ENCODE measurements around the gene PTPRN2. TPM values are rescaled to one million over a fixed set of nuclear protein-coding genes. Genes with fewer than 3 reads are reported as not detected.

Gene PTPRN2
- total and polyA plus RNA-seq, 7 donors = 0.47 to 0.82 (median 0.51) TPM

DNA sequence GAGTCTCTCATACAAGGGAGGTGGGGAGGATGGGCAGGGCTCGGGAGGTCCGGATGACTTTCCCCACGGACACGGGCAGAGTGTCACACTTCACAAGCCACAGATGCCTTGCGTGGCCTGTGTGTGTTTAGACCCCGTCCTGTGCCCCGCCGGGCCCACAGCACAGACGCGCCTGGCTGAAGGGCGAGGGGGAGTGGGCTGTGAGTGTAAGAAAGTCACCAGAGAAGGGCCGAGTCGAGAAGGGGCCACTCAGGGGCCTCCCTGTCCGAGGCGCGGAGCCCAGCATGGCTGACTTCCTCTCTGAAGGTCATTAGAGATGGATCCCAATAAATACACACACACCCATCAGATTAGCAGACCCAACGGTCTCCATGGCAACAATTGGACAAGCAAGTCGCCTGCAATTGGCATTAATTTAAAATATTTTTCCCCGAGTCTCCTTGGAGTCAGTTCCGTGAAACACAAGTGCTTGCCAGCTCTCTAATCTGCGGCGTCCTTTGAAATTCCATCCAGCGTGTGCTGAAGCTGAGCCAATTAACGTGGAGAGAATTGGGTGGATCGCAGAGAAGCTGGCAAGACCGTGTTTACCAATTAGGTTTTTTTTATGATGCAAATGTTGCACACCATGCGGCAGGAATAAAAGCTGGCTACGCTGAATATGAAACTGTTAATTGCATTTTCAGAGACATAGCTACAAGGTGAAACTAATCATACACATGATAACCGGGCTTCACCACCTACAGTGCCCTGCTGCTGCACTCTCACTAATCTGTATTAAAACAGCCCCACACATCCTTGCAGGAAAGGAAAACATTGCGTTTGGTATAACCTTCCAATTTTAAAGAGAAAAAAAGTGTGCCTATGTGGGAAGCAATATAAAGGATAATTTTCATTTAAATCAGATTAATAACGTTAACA is 571.2 kb downstream of the PTPRN2 start:
- H3K27me3 ChIP-seq (ENCODE audit: insufficient read depth in 3 of 3, low read length in 2 of 3) = peaks cover 0 to 26% (median 2%) of the 10 kb centered on the region in 3 donors
- no peaks in the 10 kb centered on the region for H3K36me3 ChIP-seq (ENCODE audit: insufficient read depth in 1 of 2, low read depth in 1 of 2)
- intact Hi-C loops (cut with DNase I) = no loop called here
- 7 to 12% (median 11%) methylated on average over 31 of the region's 31 CpGs for WGBS, 3 donors
- TF ChIP-seq, protein P1, sequence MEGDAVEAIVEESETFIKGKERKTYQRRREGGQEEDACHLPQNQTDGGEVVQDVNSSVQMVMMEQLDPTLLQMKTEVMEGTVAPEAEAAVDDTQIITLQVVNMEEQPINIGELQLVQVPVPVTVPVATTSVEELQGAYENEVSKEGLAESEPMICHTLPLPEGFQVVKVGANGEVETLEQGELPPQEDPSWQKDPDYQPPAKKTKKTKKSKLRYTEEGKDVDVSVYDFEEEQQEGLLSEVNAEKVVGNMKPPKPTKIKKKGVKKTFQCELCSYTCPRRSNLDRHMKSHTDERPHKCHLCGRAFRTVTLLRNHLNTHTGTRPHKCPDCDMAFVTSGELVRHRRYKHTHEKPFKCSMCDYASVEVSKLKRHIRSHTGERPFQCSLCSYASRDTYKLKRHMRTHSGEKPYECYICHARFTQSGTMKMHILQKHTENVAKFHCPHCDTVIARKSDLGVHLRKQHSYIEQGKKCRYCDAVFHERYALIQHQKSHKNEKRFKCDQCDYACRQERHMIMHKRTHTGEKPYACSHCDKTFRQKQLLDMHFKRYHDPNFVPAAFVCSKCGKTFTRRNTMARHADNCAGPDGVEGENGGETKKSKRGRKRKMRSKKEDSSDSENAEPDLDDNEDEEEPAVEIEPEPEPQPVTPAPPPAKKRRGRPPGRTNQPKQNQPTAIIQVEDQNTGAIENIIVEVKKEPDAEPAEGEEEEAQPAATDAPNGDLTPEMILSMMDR (IDR thresholded peaks at IDR 0.05) = no peak
- peak overlapping the region; percentile 40 for H3K4me3 ChIP-seq
- no peak for ATAC-seq
- H3K27ac ChIP-seq = no peak overlapping the region
- H3K9me3 ChIP-seq = no peaks in the 10 kb centered on the region
- no peak for DNase-seq
- no peaks in the 10 kb centered on the region for H3K4me1 ChIP-seq

- no peak for ATAC-seq
- H3K4me3 ChIP-seq = peak overlapping the region; percentile 40
- H3K27me3 ChIP-seq (ENCODE audit: insufficient read depth in 3 of 3, low read length in 2 of 3) = peaks cover 0 to 26% (median 2%) of the 10 kb centered on the region in 3 donors
- no peak overlapping the region for H3K27ac ChIP-seq
- intact Hi-C loops (cut with DNase I) = no loop called here
- 26 to 28% (median 27%) methylated on average over 21 of the region's 21 CpGs for WGBS, 3 donors
- TF ChIP-seq, protein P1 (IDR thresholded peaks at IDR 0.05) = no peak
- no peaks in the 10 kb centered on the region for H3K36me3 ChIP-seq (ENCODE audit: insufficient read depth in 1 of 2, low read depth in 1 of 2)
- H3K9me3 ChIP-seq = no peaks in the 10 kb centered on the region
- DNase-seq = no peak
- H3K4me1 ChIP-seq = no peaks in the 10 kb centered on the region
Measured at GRCh38 chr7:158015403-158016179, 572.0 kb downstream of the PTPRN2 start.

DNA sequence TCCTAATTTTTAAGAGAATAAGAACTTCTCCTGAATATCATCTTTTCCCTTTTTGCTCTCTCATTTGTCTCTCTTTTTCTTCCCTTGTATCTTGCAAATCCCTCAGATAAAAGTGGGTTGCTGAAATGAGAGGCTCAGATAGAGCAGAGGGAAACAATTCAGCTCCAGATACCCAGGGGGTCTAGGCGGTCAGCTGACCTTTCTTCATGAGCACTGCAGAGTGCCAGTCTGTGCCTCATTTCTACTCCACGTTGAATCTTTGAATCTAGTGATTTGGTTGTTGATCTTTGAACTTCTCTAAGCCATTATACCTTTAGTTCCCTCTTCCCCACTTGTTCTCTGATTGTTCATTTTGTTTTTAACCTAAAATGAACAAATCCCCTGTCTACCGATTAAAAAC is 572.6 kb downstream of the PTPRN2 start:
- intact Hi-C loops (cut with DNase I) = no loop called here

DNA sequence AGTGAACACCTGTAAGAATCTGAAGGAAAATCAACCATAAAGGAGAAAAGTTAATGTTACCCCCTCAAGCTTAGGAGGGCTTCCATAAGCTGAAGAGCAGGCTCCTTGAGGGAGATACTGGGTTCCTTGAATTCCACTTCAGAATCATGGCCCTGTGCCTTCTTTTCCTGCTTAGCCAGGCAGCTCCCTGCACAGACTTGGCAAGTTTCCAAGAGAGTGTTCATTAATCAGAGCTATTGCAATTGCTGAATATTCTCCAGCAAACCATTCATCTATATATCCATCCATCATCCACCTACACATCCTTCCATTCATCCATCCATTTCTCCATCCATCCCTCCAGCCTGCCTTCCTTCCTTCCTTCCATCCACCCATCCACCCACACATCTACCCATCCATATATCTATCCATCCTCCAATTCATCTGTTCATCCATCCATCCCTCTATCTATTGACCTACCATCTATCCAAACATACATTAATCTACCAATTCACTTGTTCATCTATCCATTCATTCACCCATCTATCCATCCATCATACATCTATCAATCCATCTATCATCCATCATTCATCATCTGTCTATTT is 574.4 kb downstream of the PTPRN2 start:
- Histone ChIP-seq H3K36me3 (ENCODE audit: insufficient read depth in 1 of 2, low read depth in 1 of 2) (no peaks in the 10 kb centered on the region), H3K4me1 (no peaks in the 10 kb centered on the region), H3K27me3 (ENCODE audit: insufficient read depth in 3 of 3, low read length in 2 of 3) (peaks cover 0 to 26% (median 0%) of the 10 kb centered on the region in 3 donors), H3K4me3 (no peak overlapping the region), H3K27ac (no peak overlapping the region), H3K9me3 (no peaks in the 10 kb centered on the region)
- DNase-seq (no peak), ATAC-seq (no peak)
- intact Hi-C loops (cut with DNase I) = no loop called here
- TF ChIP-seq, protein P1 (IDR thresholded peaks at IDR 0.05) = no peak

More for the DNA sequence above, 572.6 kb downstream of the PTPRN2 start:
- no peak overlapping the region for H3K4me3 ChIP-seq
- DNase-seq (no peak), ATAC-seq (no peak)
- peaks cover 0 to 26% (median 2%) of the 10 kb centered on the region in 3 donors for H3K27me3 ChIP-seq (ENCODE audit: insufficient read depth in 3 of 3, low read length in 2 of 3)
- H3K27ac ChIP-seq = no peak overlapping the region
- H3K4me1 ChIP-seq = no peaks in the 10 kb centered on the region
- H3K36me3 ChIP-seq (ENCODE audit: insufficient read depth in 1 of 2, low read depth in 1 of 2) = no peaks in the 10 kb centered on the region
- H3K9me3 ChIP-seq = no peaks in the 10 kb centered on the region
- WGBS, 3 donors = 60 to 69% (median 68%) methylated on average over 3 of the region's 3 CpGs
- TF ChIP-seq, protein P1 (IDR thresholded peaks at IDR 0.05) = no peak

Data from psoas muscle (tissue), 8 donors.